ENCODE data around the gene PROS1. TPM values are rescaled to one million over a fixed set of nuclear protein-coding genes. Genes with fewer than 3 reads are reported as not detected.
A peak's percentile ranks its signal among the peaks of the same experiment; 100 is the strongest.

Gene PROS1
- total and polyA plus RNA-seq, 11 donors: 20.4 to 203 (median 62.7) TPM

DNA sequence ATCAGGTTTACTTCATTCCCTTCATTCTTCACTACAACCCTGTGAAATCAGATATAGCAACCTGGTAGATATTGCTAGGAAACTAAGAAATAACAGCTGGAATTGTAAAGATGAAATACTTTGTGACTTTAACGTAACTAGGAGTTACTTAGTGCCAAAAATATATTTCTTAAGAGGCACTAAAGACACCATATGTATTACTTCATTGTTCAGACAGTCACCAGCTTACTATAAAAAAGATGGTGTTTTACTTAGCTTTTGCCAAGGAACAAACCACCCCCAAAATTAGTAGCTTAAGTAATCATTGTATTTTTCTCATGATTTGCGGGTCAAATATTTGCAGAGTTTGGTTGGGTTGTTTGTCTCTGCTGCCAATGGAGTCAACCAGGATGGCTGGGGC is 62.5 kb downstream of the PROS1 start:
- H3K27ac ChIP-seq: no peak overlapping the region
- WGBS, 4 donors: 89 to 91% (median 89%) methylated on average over 2 of the region's 2 CpGs
- TF ChIP-seq, protein P1, sequence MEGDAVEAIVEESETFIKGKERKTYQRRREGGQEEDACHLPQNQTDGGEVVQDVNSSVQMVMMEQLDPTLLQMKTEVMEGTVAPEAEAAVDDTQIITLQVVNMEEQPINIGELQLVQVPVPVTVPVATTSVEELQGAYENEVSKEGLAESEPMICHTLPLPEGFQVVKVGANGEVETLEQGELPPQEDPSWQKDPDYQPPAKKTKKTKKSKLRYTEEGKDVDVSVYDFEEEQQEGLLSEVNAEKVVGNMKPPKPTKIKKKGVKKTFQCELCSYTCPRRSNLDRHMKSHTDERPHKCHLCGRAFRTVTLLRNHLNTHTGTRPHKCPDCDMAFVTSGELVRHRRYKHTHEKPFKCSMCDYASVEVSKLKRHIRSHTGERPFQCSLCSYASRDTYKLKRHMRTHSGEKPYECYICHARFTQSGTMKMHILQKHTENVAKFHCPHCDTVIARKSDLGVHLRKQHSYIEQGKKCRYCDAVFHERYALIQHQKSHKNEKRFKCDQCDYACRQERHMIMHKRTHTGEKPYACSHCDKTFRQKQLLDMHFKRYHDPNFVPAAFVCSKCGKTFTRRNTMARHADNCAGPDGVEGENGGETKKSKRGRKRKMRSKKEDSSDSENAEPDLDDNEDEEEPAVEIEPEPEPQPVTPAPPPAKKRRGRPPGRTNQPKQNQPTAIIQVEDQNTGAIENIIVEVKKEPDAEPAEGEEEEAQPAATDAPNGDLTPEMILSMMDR (IDR thresholded peaks at IDR 0.05): no peak
- intact Hi-C loops (cut with DNase I): loop anchor here in 2 of 10 donors (5.0 to 10.0 kb wide), 2 partner anchors 154 to 171 kb away; partner anchors contain the start of genes DHFR2 (in 1 of the 2) and NSUN3 (in 1 of the 2)
- H3K4me1 ChIP-seq: peaks cover 0 to 13% (median 0%) of the 10 kb centered on the region in 12 donors
- H3K27me3 ChIP-seq: no peaks in the 10 kb centered on the region
- peaks cover 0 to 19% (median 6%) of the 10 kb centered on the region in 12 donors for H3K9me3 ChIP-seq
- no peaks in the 10 kb centered on the region for H3K36me3 ChIP-seq
- ATAC-seq: no peak
- no peak overlapping the region for H3K4me3 ChIP-seq
- DNase-seq: no peak

DNA sequence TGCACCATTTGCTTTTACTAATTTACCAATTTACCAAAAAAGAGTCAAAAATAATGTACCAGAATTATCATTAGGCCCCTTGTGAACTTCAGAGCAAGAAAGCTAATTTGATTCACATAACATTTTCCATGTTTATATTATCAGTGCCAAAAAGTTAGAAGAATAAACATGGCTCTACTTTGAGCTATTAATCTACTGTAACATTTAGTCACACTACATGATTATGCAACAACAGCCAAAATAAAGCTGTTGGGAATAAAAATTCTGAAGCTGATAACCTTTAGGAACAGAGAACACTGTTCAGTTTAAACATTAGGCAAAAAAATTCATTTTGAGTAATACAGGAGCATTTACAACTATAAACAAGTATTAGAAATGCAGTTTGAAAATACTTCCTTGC is 63.6 kb downstream of the PROS1 start:
- no peak for TF ChIP-seq POLR2A (IDR thresholded peaks at IDR 0.05)
- TF ChIP-seq, protein P1 (IDR thresholded peaks at IDR 0.05): no peak
- peaks cover 0 to 5% (median 0%) of the 10 kb centered on the region in 9 donors for H3K36me3 ChIP-seq
- no peak overlapping the region for H3K27ac ChIP-seq
- intact Hi-C loops (cut with DNase I): loop anchor here in 2 of 10 donors (5.0 to 10.0 kb wide), 2 partner anchors 155 to 172 kb away; partner anchors contain the start of genes DHFR2 (in 1 of the 2) and NSUN3 (in 1 of the 2)
- H3K4me3 ChIP-seq: no peak overlapping the region
- DNase-seq (no peak), ATAC-seq (peak in 1 of 4 donors; percentile 29)
- no peaks in the 10 kb centered on the region for H3K27me3 ChIP-seq
- peaks cover 0 to 13% (median 0%) of the 10 kb centered on the region in 12 donors for H3K4me1 ChIP-seq
- peaks cover 0 to 19% (median 6%) of the 10 kb centered on the region in 12 donors for H3K9me3 ChIP-seq

GRCh38 chr3:93907132-93907531 is 66.6 kb downstream of the PROS1 start:
- ATAC-seq (no peak), DNase-seq (no peak)
- Histone ChIP-seq H3K27me3 (no peaks in the 10 kb centered on the region), H3K4me1 (peaks cover 0 to 13% (median 0%) of the 10 kb centered on the region in 12 donors), H3K27ac (no peak overlapping the region), H3K4me3 (no peak overlapping the region), H3K9me3 (peaks cover 0 to 10% (median 3%) of the 10 kb centered on the region in 12 donors), H3K36me3 (peaks cover 0 to 22% (median 0%) of the 10 kb centered on the region in 9 donors)
- no peak for TF ChIP-seq POLR2A (IDR thresholded peaks at IDR 0.05)
- TF ChIP-seq, protein P1 (IDR thresholded peaks at IDR 0.05): no peak
- intact Hi-C loops (cut with DNase I): loop anchor here in 6 of 10 donors (5.0 to 10.0 kb wide), 2 partner anchors 158 to 160 kb away; partner anchors contain the start of genes DHFR2 (in 1 of the 6) and NSUN3 (in 1 of the 6)
- WGBS, 4 donors: 71 to 92% (median 86%) methylated on average over 1 of the region's 1 CpG

GRCh38 chr3:93906245-93906644 is 67.5 kb downstream of the PROS1 start:
- Histone ChIP-seq H3K4me1 (peaks cover 0 to 13% (median 0%) of the 10 kb centered on the region in 12 donors), H3K9me3 (peaks cover 0 to 1% (median 0%) of the 10 kb centered on the region in 12 donors), H3K27ac (no peak overlapping the region), H3K36me3 (peaks cover 0 to 29% (median 0%) of the 10 kb centered on the region in 9 donors), H3K4me3 (no peak overlapping the region), H3K27me3 (no peaks in the 10 kb centered on the region)
- TF ChIP-seq, protein P1 (IDR thresholded peaks at IDR 0.05): peak in 9 of 12 donors; percentile 10 to 42 (median 24)
- no peak for TF ChIP-seq POLR2A (IDR thresholded peaks at IDR 0.05)
- DNase-seq: peak in 4 of 5 donors; percentile 30 to 56 (median 47)
- ATAC-seq: peak in 3 of 4 donors; percentile 69 to 90 (median 74)
- WGBS, 4 donors: 71 to 86% (median 83%) methylated on average over 8 to 9 of the region's 9 CpGs
- intact Hi-C loops (cut with DNase I): loop anchor here in 6 of 10 donors (5.0 to 10.0 kb wide), 2 partner anchors 159 to 161 kb away; partner anchors contain the start of genes DHFR2 (in 1 of the 6) and NSUN3 (in 1 of the 6)

All from heart left ventricle (tissue), 16 donors.